BLaER1 (cell line): ENCODE data around the gene XCL1.

Experiments used
- H3K27ac ChIP-seq: shearing (Covaris generic); formaldehyde crosslinking; 2 replicates; pipeline ENCODE4 v1.8.1; 2022
- H3K27me3 ChIP-seq: shearing (Covaris generic); formaldehyde crosslinking; 2 replicates; pipeline ENCODE4 v1.8.1; 2022
- H3K36me3 ChIP-seq: shearing (Covaris generic); formaldehyde crosslinking; 2 replicates; pipeline ENCODE4 v1.8.1; 2022
- H3K4me1 ChIP-seq: shearing (Covaris generic); formaldehyde crosslinking; 2 replicates; pipeline ENCODE4 v1.8.1; 2022
- H3K4me2 ChIP-seq: shearing (Covaris generic); formaldehyde crosslinking; 2 replicates; pipeline ENCODE4 v1.8.1; 2022
- H3K4me3 ChIP-seq: shearing (Covaris generic); formaldehyde crosslinking; 2 replicates; pipeline ENCODE4 v1.8.1; 2022
- H3K9ac ChIP-seq: shearing (Covaris generic); formaldehyde crosslinking; 2 replicates; pipeline ENCODE4 v1.8.1; 2022
- H3K9me3 ChIP-seq: shearing (Covaris generic); formaldehyde crosslinking; 2 replicates; pipeline ENCODE4 v1.8.1; 2022
- H4K20me1 ChIP-seq: shearing (Covaris generic); formaldehyde crosslinking; 2 replicates; pipeline ENCODE4 v1.8.1; 2022
- Cebpa-rat ChIP-seq: shearing (Covaris generic); IDR thresholded peaks from 2 replicates; pipeline ENCODE4 v1.8.1; 2022

XCL1 gene

GRCh38 chr1:168615965-168616364, 39.6 kb downstream of the XCL1 start:
- H3K36me3 ChIP-seq, result no peaks in the 10 kb centered on the region
- H3K4me2 ChIP-seq, result peak overlapping the region; percentile 90
- TF ChIP-seq Cebpa-rat, result no peak
- no peaks in the 10 kb centered on the region for H3K27me3 ChIP-seq
- H3K4me1 ChIP-seq, result peaks cover 56% of the 10 kb centered on the region
- no peaks in the 10 kb centered on the region for H3K9me3 ChIP-seq
- peak overlapping the region; percentile 84; the same call in 1 of the 2 replicates for H3K27ac ChIP-seq
- H3K4me3 ChIP-seq, result no peak overlapping the region
- no peak overlapping the region for H3K9ac ChIP-seq
- no peaks in the 10 kb centered on the region for H4K20me1 ChIP-seq

DNA sequence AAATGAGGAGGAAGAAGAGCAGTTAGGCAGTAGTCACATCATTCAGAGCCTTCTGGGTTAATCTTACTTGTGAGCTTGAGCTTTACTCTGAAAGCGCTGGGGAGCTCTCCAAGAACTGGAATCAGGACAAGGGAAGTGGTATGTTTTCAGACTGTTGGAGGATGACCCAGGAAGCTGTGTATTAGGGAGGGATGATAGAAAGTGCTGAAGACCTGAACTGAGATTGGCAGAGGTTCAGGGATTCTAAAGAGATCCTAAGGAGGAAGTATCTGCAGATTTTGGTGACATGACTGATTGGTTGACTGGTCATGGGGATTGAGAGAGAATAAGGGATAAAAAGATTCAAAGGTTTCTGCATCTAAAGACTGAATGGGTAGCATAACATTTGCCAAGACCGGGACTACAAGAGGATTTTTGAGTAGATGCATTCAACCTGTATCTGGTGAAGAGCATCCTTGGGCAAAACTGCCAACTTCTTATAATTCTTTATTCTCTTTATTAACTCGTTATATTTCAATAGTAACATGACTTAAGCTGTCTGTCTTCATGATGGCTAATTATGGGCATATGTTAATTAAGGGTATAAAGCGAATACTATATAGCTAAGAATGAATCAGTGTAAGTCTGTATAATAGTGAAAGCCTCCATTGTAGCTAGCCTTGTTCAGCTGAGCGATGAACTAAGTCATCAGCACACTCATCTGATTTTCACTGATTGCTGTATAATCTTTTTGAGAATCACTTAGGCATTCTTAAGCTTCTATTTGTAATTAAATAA, 41.8 kb downstream of the XCL1 start:
- Histone ChIP-seq H3K9ac (no peak overlapping the region), H3K27me3 (no peaks in the 10 kb centered on the region), H3K36me3 (no peaks in the 10 kb centered on the region), H3K4me3 (no peak overlapping the region), H3K4me1 (peaks cover 40% of the 10 kb centered on the region), H3K27ac (no peak overlapping the region), H3K9me3 (no peaks in the 10 kb centered on the region), H3K4me2 (0 out of 2 replicates have a peak overlapping the region, but pooled peaks have one; percentile 25), H4K20me1 (no peaks in the 10 kb centered on the region)
- TF ChIP-seq Cebpa-rat, result no peak

GRCh38 chr1:168618886-168619285, 42.5 kb downstream of the XCL1 start:
- Histone ChIP-seq H3K36me3 (no peaks in the 10 kb centered on the region), H3K9ac (no peak overlapping the region), H3K27ac (no peak overlapping the region), H4K20me1 (no peaks in the 10 kb centered on the region), H3K4me1 (peaks cover 32% of the 10 kb centered on the region), H3K4me2 (no peak overlapping the region), H3K4me3 (no peak overlapping the region), H3K9me3 (no peaks in the 10 kb centered on the region), H3K27me3 (no peaks in the 10 kb centered on the region)
- no peak for TF ChIP-seq Cebpa-rat

GRCh38 chr1:168621356-168621755, 45.0 kb downstream of the XCL1 start:
- Histone ChIP-seq H3K27me3 (no peaks in the 10 kb centered on the region), H3K36me3 (no peaks in the 10 kb centered on the region), H3K4me3 (no peak overlapping the region), H3K4me1 (peaks cover 11% of the 10 kb centered on the region), H3K9me3 (no peaks in the 10 kb centered on the region), H4K20me1 (no peaks in the 10 kb centered on the region), H3K27ac (no peak overlapping the region), H3K4me2 (no peak overlapping the region), H3K9ac (no peak overlapping the region)
- TF ChIP-seq Cebpa-rat, result no peak

DNA sequence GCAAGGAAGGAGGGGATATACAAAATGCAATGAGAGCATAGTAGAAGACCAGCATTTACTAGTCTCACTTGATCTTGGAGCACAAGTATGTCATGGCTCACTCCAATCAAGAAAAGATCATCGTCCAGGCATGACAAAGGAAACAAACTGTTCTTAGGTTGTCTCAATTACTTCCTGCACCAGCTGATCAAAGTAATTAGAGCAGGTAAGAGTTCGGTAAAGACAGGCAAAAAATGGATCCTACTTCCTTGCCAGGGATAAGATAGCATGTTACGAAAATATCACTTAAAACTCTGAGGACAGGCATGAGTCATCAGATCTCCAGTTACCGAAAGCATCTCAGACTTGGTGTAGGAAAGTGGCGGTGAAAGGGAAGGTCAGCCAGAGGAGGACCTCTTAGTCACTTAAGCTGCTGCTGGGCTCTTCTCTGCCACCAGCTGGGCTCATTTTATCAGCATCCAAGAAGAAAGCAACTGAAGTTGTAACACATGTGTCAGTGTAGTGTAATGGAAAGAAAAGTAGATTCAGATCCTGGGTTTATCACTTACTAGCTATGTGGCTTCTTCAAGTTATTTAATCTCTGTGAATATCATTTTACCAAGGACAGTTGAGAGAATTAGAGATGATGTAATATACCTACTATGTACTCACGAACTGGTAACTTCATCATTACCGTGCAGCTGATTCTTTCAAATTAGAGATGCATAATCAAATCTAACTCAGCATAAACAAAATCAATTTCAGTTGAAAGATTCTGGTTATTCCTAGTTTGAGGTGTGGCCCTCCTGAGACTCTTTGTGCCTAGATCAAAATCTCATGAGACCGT, 46.8 kb downstream of the XCL1 start:
- Histone ChIP-seq H3K36me3 (no peaks in the 10 kb centered on the region), H3K9me3 (no peaks in the 10 kb centered on the region), H3K4me1 (peaks cover under 1% of the 10 kb centered on the region), H3K27ac (no peak overlapping the region), H3K9ac (no peak overlapping the region), H4K20me1 (no peaks in the 10 kb centered on the region), H3K4me2 (no peak overlapping the region), H3K27me3 (no peaks in the 10 kb centered on the region), H3K4me3 (no peak overlapping the region)
- TF ChIP-seq Cebpa-rat, result no peak

- Histone ChIP-seq H3K27me3 (no peaks in the 10 kb centered on the region), H3K9me3 (no peaks in the 10 kb centered on the region), H3K9ac (no peak overlapping the region), H3K4me3 (no peak overlapping the region), H3K27ac (no peak overlapping the region), H3K36me3 (no peaks in the 10 kb centered on the region), H3K4me2 (no peak overlapping the region), H3K4me1 (no peaks in the 10 kb centered on the region), H4K20me1 (no peaks in the 10 kb centered on the region)
- no peak for TF ChIP-seq Cebpa-rat
Observed at GRCh38 chr1:168623831-168624230, 47.4 kb downstream of the XCL1 start.

- no peaks in the 10 kb centered on the region for H4K20me1 ChIP-seq
- no peaks in the 10 kb centered on the region for H3K27me3 ChIP-seq
- H3K9ac ChIP-seq, result no peak overlapping the region
- H3K4me1 ChIP-seq, result no peaks in the 10 kb centered on the region
- no peak overlapping the region for H3K4me3 ChIP-seq
- TF ChIP-seq Cebpa-rat, result no peak
- H3K9me3 ChIP-seq, result no peaks in the 10 kb centered on the region
- no peak overlapping the region for H3K4me2 ChIP-seq
- H3K27ac ChIP-seq, result no peak overlapping the region
- no peaks in the 10 kb centered on the region for H3K36me3 ChIP-seq
Observed at GRCh38 chr1:168626326-168626725, 49.9 kb downstream of the XCL1 start.

GRCh38 chr1:168627370-168627769, 51.0 kb downstream of the XCL1 start:
- Histone ChIP-seq H3K4me1 (no peaks in the 10 kb centered on the region), H3K27me3 (no peaks in the 10 kb centered on the region), H3K36me3 (no peaks in the 10 kb centered on the region), H3K4me2 (no peak overlapping the region), H3K9me3 (no peaks in the 10 kb centered on the region), H4K20me1 (no peaks in the 10 kb centered on the region), H3K9ac (no peak overlapping the region), H3K27ac (no peak overlapping the region), H3K4me3 (no peak overlapping the region)
- no peak for TF ChIP-seq Cebpa-rat

DNA sequence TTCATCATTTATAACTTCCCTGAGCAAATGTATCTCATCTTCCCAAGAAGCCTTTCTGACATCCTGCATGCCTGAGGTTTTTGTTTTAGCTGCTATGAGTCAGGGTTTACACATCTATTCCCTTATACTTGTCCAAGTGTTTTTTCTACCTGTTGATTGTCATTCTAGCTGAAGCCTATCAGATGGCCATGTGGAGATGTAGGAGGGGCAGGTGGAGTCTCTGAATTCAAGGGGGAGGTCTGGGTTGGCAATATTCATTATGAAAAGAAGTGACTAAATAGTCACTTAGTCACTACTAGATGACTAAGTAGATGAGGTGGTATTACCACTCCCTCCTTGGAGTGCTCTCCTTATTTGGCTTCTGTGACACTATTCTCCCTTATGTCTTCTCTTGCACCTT, 52.4 kb downstream of the XCL1 start:
- Histone ChIP-seq H3K27ac (no peak overlapping the region), H3K9me3 (no peaks in the 10 kb centered on the region), H3K9ac (no peak overlapping the region), H4K20me1 (no peaks in the 10 kb centered on the region), H3K4me1 (no peaks in the 10 kb centered on the region), H3K27me3 (no peaks in the 10 kb centered on the region), H3K4me2 (no peak overlapping the region), H3K4me3 (no peak overlapping the region), H3K36me3 (no peaks in the 10 kb centered on the region)
- TF ChIP-seq Cebpa-rat, result no peak

GRCh38 chr1:168629466-168629865, 53.1 kb downstream of the XCL1 start:
- TF ChIP-seq Cebpa-rat, result no peak
- no peak overlapping the region for H3K9ac ChIP-seq

More at GRCh38 chr1:168629466-168629865, 53.1 kb downstream of the XCL1 start:
- Histone ChIP-seq H3K4me3 (no peak overlapping the region), H3K27ac (no peak overlapping the region), H3K4me1 (no peaks in the 10 kb centered on the region), H4K20me1 (no peaks in the 10 kb centered on the region), H3K4me2 (no peak overlapping the region), H3K36me3 (no peaks in the 10 kb centered on the region), H3K27me3 (no peaks in the 10 kb centered on the region), H3K9me3 (no peaks in the 10 kb centered on the region)
